Measurements from ENCODE around the gene CSRNP3. TPM values are rescaled to one million over a fixed set of nuclear protein-coding genes. Genes with fewer than 3 reads are reported as not detected.

Gene CSRNP3
- total and polyA plus RNA-seq, 9 donors, result 2.9 to 16.2 (median 6.9) TPM

DNA sequence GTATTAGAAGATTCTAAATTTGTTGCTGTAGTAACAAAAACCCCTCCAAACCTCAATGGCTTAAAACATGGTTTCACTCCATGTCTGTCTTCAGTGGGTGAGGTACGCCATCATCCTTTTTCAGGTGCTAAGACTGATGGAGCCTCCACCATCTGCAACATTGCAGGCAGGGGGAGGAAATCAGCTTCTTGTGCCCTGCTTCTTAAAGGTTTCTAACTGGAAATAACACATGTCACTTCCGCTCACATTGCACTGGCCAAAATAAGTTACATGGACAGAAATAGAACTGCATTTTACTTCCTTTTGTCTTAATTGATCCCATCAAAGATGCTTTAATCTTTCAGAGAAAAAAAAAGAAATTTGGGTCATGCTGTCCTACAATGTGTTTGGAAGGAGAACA lies 230.4 kb downstream of the CSRNP3 start:
- TF ChIP-seq POLR2A (IDR thresholded peaks at IDR 0.05) (no peak), EP300 (IDR thresholded peaks at IDR 0.05) (no peak)
- TF ChIP-seq, protein P1, sequence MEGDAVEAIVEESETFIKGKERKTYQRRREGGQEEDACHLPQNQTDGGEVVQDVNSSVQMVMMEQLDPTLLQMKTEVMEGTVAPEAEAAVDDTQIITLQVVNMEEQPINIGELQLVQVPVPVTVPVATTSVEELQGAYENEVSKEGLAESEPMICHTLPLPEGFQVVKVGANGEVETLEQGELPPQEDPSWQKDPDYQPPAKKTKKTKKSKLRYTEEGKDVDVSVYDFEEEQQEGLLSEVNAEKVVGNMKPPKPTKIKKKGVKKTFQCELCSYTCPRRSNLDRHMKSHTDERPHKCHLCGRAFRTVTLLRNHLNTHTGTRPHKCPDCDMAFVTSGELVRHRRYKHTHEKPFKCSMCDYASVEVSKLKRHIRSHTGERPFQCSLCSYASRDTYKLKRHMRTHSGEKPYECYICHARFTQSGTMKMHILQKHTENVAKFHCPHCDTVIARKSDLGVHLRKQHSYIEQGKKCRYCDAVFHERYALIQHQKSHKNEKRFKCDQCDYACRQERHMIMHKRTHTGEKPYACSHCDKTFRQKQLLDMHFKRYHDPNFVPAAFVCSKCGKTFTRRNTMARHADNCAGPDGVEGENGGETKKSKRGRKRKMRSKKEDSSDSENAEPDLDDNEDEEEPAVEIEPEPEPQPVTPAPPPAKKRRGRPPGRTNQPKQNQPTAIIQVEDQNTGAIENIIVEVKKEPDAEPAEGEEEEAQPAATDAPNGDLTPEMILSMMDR (IDR thresholded peaks at IDR 0.05), result no peak
- no peak overlapping the region for H3K27ac ChIP-seq
- no peaks in the 10 kb centered on the region for H3K9me3 ChIP-seq
- H3K27me3 ChIP-seq, result no peaks in the 10 kb centered on the region
- DNase-seq, result no peak
- 79 to 83% (median 79%) methylated on average over 2 of the region's 2 CpGs for WGBS, 3 donors
- no peak overlapping the region for H3K4me3 ChIP-seq
- no peaks in the 10 kb centered on the region for H3K4me1 ChIP-seq (ENCODE audit: insufficient read depth)
- no peaks in the 10 kb centered on the region for H3K36me3 ChIP-seq
- intact Hi-C loops (cut with DNase I), result loop anchor here in 3 of 4 donors (10.0 kb wide), 2 partner anchors 175 to 295 kb away; no protein-coding TSS in a partner anchor

GRCh38 chr2:165700531-165700930 lies 231.0 kb downstream of the CSRNP3 start:
- H3K9me3 ChIP-seq, result no peaks in the 10 kb centered on the region
- no peaks in the 10 kb centered on the region for H3K36me3 ChIP-seq
- H3K27me3 ChIP-seq, result no peaks in the 10 kb centered on the region
- no peaks in the 10 kb centered on the region for H3K4me1 ChIP-seq (ENCODE audit: insufficient read depth)
- no peak overlapping the region for H3K27ac ChIP-seq
- no peak for DNase-seq
- intact Hi-C loops (cut with DNase I), result loop anchor here in 1 of 4 donors (10.0 kb wide), 1 partner anchor 174 kb away; no protein-coding TSS in a partner anchor
- no peak overlapping the region for H3K4me3 ChIP-seq
- TF ChIP-seq POLR2A (IDR thresholded peaks at IDR 0.05), result no peak
- TF ChIP-seq EP300 (IDR thresholded peaks at IDR 0.05), result no peak
- TF ChIP-seq, protein P1 (IDR thresholded peaks at IDR 0.05), result no peak
- WGBS, 3 donors, result 65 to 84% (median 66%) methylated on average over 5 of the region's 5 CpGs

GRCh38 chr2:165701147-165701546 lies 231.6 kb downstream of the CSRNP3 start:
- WGBS, 3 donors, result 80 to 89% (median 87%) methylated on average over 6 of the region's 6 CpGs
- no peak for DNase-seq
- TF ChIP-seq EP300 (IDR thresholded peaks at IDR 0.05) (no peak), POLR2A (IDR thresholded peaks at IDR 0.05) (no peak)
- TF ChIP-seq, protein P1 (IDR thresholded peaks at IDR 0.05), result no peak
- Histone ChIP-seq H3K4me1 (ENCODE audit: insufficient read depth) (no peaks in the 10 kb centered on the region), H3K27ac (no peak overlapping the region), H3K4me3 (no peak overlapping the region), H3K27me3 (no peaks in the 10 kb centered on the region), H3K36me3 (no peaks in the 10 kb centered on the region), H3K9me3 (no peaks in the 10 kb centered on the region)
- intact Hi-C loops (cut with DNase I), result loop anchor here in 1 of 4 donors (10.0 kb wide), 1 partner anchor 174 kb away; no protein-coding TSS in a partner anchor

- no peaks in the 10 kb centered on the region for H3K4me1 ChIP-seq (ENCODE audit: insufficient read depth)
- H3K27me3 ChIP-seq, result no peaks in the 10 kb centered on the region
- H3K4me3 ChIP-seq, result no peak overlapping the region
- H3K9me3 ChIP-seq, result no peaks in the 10 kb centered on the region
- H3K36me3 ChIP-seq, result no peaks in the 10 kb centered on the region
- TF ChIP-seq, protein P1 (IDR thresholded peaks at IDR 0.05), result no peak
- no peak for TF ChIP-seq EP300 (IDR thresholded peaks at IDR 0.05)
- no peak for TF ChIP-seq POLR2A (IDR thresholded peaks at IDR 0.05)
- intact Hi-C loops (cut with DNase I), result loop anchor here in 1 of 4 donors (10.0 kb wide), 1 partner anchor 168 kb away; no protein-coding TSS in a partner anchor
- 69 to 84% (median 80%) methylated on average over 3 of the region's 3 CpGs for WGBS, 3 donors
- no peak overlapping the region for H3K27ac ChIP-seq
- DNase-seq, result no peak
Observed at GRCh38 chr2:165706960-165707487, 237.5 kb downstream of the CSRNP3 start.

All from ovary (tissue), 9 donors.